ENCODE results near the gene RINT1. TPM values are rescaled to one million over a fixed set of nuclear protein-coding genes. Genes with fewer than 3 reads are reported as not detected.
"Not testable (repeated sequence)": the region's sequence is repeated elsewhere in the genome, so short reads cannot be mapped to it uniquely, and the experiment has no call there.

The RINT1 gene
- total and polyA plus RNA-seq, 2 donors (not counting 1 experiment from before 2014, with no cell fraction given), result 16.3 to 26.0 TPM

- no peaks in the 10 kb centered on the region for H3K9me3 ChIP-seq (ENCODE audit: control insufficient read depth, insufficient read depth, low read depth, low read length)
- H4K20me1 ChIP-seq (ENCODE audit: control insufficient read depth, extremely low read depth, insufficient read depth, low read length), result no peaks in the 10 kb centered on the region
- no peaks in the 10 kb centered on the region for H3K79me2 ChIP-seq (ENCODE audit: control insufficient read depth, insufficient read depth, low read length)
- DNase-seq (ENCODE audit: low read depth in 2 of 2), result no peak
- H3K4me2 ChIP-seq (ENCODE audit: extremely low read depth, insufficient read depth, low read length), result no peak overlapping the region
- H3K27me3 ChIP-seq (ENCODE audit: control insufficient read depth, insufficient read depth, low read length), result no peaks in the 10 kb centered on the region
- H2AFZ ChIP-seq (ENCODE audit: low read length), result no peak overlapping the region
- TF ChIP-seq CTCF (conservative IDR thresholded peaks at IDR 0.05 in 1 of 2, IDR thresholded peaks at IDR 0.05 in 1 of 2; ENCODE audit: low read depth in 1 of 2, low read length in 2 of 2) (no peak), EZH2 (IDR thresholded peaks at IDR 0.05; ENCODE audit: low read length, missing control alignments) (no peak)
- H3K36me3 ChIP-seq (ENCODE audit: control insufficient read depth, insufficient read depth, low read length), result no peaks in the 10 kb centered on the region
- no peak overlapping the region for H3K9ac ChIP-seq (ENCODE audit: insufficient read depth, low read length)
- no peak overlapping the region for H3K27ac ChIP-seq (ENCODE audit: insufficient read depth, low read length)
- H3K4me1 ChIP-seq (ENCODE audit: control insufficient read depth, extremely low read depth, insufficient read depth, low read length), result no peaks in the 10 kb centered on the region
- no peak overlapping the region for H3K4me3 ChIP-seq (replicated peaks in 1 of 4; ENCODE audit: control extremely low read depth in 1 of 4, insufficient read depth in 1 of 4, low read depth in 3 of 4, low read length in 4 of 4)
These were observed 64.9 kb downstream of the RINT1 start for GRCh38 chr7:105596866-105597265.

GRCh38 chr7:105599080-105599479 lies 67.1 kb downstream of the RINT1 start:
- H3K9me3 ChIP-seq (ENCODE audit: control insufficient read depth, insufficient read depth, low read depth, low read length); H3K36me3 ChIP-seq (ENCODE audit: control insufficient read depth, insufficient read depth, low read length); H3K9ac ChIP-seq (ENCODE audit: insufficient read depth, low read length); H4K20me1 ChIP-seq (ENCODE audit: control insufficient read depth, extremely low read depth, insufficient read depth, low read length); H3K27me3 ChIP-seq (ENCODE audit: control insufficient read depth, insufficient read depth, low read length); H3K79me2 ChIP-seq (ENCODE audit: control insufficient read depth, insufficient read depth, low read length); H3K4me1 ChIP-seq (ENCODE audit: control insufficient read depth, extremely low read depth, insufficient read depth, low read length); H3K27ac ChIP-seq (ENCODE audit: insufficient read depth, low read length); DNase-seq (ENCODE audit: low read depth in 2 of 2); H3K4me2 ChIP-seq (ENCODE audit: extremely low read depth, insufficient read depth, low read length); H3K4me3 ChIP-seq (replicated peaks in 1 of 4; ENCODE audit: control extremely low read depth in 1 of 4, insufficient read depth in 1 of 4, low read depth in 3 of 4, low read length in 4 of 4); H2AFZ ChIP-seq (ENCODE audit: low read length): not testable (repeated sequence)

- Histone ChIP-seq H3K36me3 (ENCODE audit: control insufficient read depth, insufficient read depth, low read length) (no peaks in the 10 kb centered on the region), H3K4me1 (ENCODE audit: control insufficient read depth, extremely low read depth, insufficient read depth, low read length) (no peaks in the 10 kb centered on the region)
These were observed 67.5 kb downstream of the RINT1 start for GRCh38 chr7:105599551-105599950.

More at GRCh38 chr7:105599551-105599950, 67.5 kb downstream of the RINT1 start:
- Histone ChIP-seq H3K27me3 (ENCODE audit: control insufficient read depth, insufficient read depth, low read length) (no peaks in the 10 kb centered on the region), H3K4me2 (ENCODE audit: extremely low read depth, insufficient read depth, low read length) (no peak overlapping the region), H2AFZ (ENCODE audit: low read length) (no peak overlapping the region), H3K4me3 (replicated peaks in 1 of 4; ENCODE audit: control extremely low read depth in 1 of 4, insufficient read depth in 1 of 4, low read depth in 3 of 4, low read length in 4 of 4) (no peak overlapping the region), H3K9ac (ENCODE audit: insufficient read depth, low read length) (no peak overlapping the region), H3K79me2 (ENCODE audit: control insufficient read depth, insufficient read depth, low read length) (no peaks in the 10 kb centered on the region), H4K20me1 (ENCODE audit: control insufficient read depth, extremely low read depth, insufficient read depth, low read length) (no peaks in the 10 kb centered on the region), H3K27ac (ENCODE audit: insufficient read depth, low read length) (no peak overlapping the region), H3K9me3 (ENCODE audit: control insufficient read depth, insufficient read depth, low read depth, low read length) (no peaks in the 10 kb centered on the region)
- DNase-seq (ENCODE audit: low read depth in 2 of 2), result no peak
- no peak for TF ChIP-seq EZH2 (IDR thresholded peaks at IDR 0.05; ENCODE audit: low read length, missing control alignments)
- no peak for TF ChIP-seq CTCF (conservative IDR thresholded peaks at IDR 0.05 in 1 of 2, IDR thresholded peaks at IDR 0.05 in 1 of 2; ENCODE audit: low read depth in 1 of 2, low read length in 2 of 2)
